Measurements from ENCODE around the gene SARS1.

GRCh38 chr1:109249654-109250401, 36.1 kb downstream of the SARS1 start:
- TF ChIP-seq CTCF (IDR thresholded peaks at IDR 0.05) (no peak), POLR2A (IDR thresholded peaks at IDR 0.05) (no peak)

All from Peyer's patch (tissue), 4 donors.